Endothelial cell (in vitro differentiated cells): ENCODE measurements around the gene SLC24A5. TPM values are rescaled to one million over a fixed set of nuclear protein-coding genes. Genes with fewer than 3 reads are reported as not detected.

Source experiments
- DNase-seq: peaks from one replicate; pipeline ENCODE4 v3.0.0; 2021; ENCODE audit warnings: low spot score
- H3K27ac Mint-ChIP-seq: one replicate; pipeline ENCODE4 v1.8.0; 2021; ENCODE audit warnings: mixed read lengths, inconsistent platforms; ENCODE audit not compliant: unreplicated experiment
- H3K27me3 Mint-ChIP-seq: one replicate; pipeline ENCODE4 v1.8.0; 2021; ENCODE audit warnings: mild to moderate bottlenecking, moderate library complexity, mixed read lengths, inconsistent platforms; ENCODE audit not compliant: unreplicated experiment
- H3K36me3 Mint-ChIP-seq: one replicate; pipeline ENCODE4 v1.8.0; 2021; ENCODE audit warnings: mild to moderate bottlenecking, low read depth, mixed read lengths, inconsistent platforms; ENCODE audit not compliant: unreplicated experiment
- H3K4me1 Mint-ChIP-seq: one replicate; pipeline ENCODE4 v1.8.0; 2021; ENCODE audit warnings: mild to moderate bottlenecking, mixed read lengths, inconsistent platforms; ENCODE audit not compliant: unreplicated experiment
- H3K4me3 Mint-ChIP-seq: one replicate; pipeline ENCODE4 v1.8.0; 2021; ENCODE audit warnings: mild to moderate bottlenecking, mixed read lengths, inconsistent platforms; ENCODE audit not compliant: unreplicated experiment
- H3K9me3 Mint-ChIP-seq: one replicate; pipeline ENCODE4 v1.8.0; 2021; ENCODE audit warnings: mixed read lengths, inconsistent platforms; ENCODE audit not compliant: unreplicated experiment
- long read RNA-seq: library from polyadenylated mRNA; unstranded; transcript quantifications from one replicate; pipeline ENCODE4 v2.0.0, GENCODE V29; 2020; ENCODE audit not compliant: unreplicated experiment
- total RNA-seq: library from RNA; stranded (reverse); fragmentation: NEBNext Ultra II Directional; extraction: Animal tissue kit (Norgen Biotek cat#: 25700); gene quantifications from one replicate; pipeline ENCODE4 v1.2.1, GENCODE V29; 2021; ENCODE audit not compliant: unreplicated experiment
- TF ChIP-seq, protein P1 (sequence below): fragments of 200-600 bp; sonication (generic); IDR thresholded peaks from one replicate; pipeline ENCODE4 v1.5.0; 2021; ENCODE audit warnings: antibody characterized with exemption; ENCODE audit not compliant: unreplicated experiment

Gene SLC24A5
- total RNA-seq = not detected
- long read RNA-seq, partial matches to known transcripts = 0 of 1 reads
- long read RNA-seq, other reads (novel, unspliced or antisense) = 0 of 1 reads

GRCh38 chr15:48120745-48121144 is at the start of gene SLC24A5:
TSS of gene SLC24A5 (plus strand) at chr15:48120990. CDS start at chr15:48121045, 55 bp downstream.
- DNase-seq = no peak
- TF ChIP-seq, protein P1, sequence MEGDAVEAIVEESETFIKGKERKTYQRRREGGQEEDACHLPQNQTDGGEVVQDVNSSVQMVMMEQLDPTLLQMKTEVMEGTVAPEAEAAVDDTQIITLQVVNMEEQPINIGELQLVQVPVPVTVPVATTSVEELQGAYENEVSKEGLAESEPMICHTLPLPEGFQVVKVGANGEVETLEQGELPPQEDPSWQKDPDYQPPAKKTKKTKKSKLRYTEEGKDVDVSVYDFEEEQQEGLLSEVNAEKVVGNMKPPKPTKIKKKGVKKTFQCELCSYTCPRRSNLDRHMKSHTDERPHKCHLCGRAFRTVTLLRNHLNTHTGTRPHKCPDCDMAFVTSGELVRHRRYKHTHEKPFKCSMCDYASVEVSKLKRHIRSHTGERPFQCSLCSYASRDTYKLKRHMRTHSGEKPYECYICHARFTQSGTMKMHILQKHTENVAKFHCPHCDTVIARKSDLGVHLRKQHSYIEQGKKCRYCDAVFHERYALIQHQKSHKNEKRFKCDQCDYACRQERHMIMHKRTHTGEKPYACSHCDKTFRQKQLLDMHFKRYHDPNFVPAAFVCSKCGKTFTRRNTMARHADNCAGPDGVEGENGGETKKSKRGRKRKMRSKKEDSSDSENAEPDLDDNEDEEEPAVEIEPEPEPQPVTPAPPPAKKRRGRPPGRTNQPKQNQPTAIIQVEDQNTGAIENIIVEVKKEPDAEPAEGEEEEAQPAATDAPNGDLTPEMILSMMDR = no peak
- Mint-ChIP-seq H3K9me3 (no peaks in the 10 kb centered on the region), H3K27me3 (no peaks in the 10 kb centered on the region), H3K27ac (no peak within 1 kb of the TSS), H3K36me3 (no peaks in the 10 kb centered on the region), H3K4me3 (no peak within 1 kb of the TSS), H3K4me1 (peaks cover 7% of the 10 kb centered on the region)

DNA sequence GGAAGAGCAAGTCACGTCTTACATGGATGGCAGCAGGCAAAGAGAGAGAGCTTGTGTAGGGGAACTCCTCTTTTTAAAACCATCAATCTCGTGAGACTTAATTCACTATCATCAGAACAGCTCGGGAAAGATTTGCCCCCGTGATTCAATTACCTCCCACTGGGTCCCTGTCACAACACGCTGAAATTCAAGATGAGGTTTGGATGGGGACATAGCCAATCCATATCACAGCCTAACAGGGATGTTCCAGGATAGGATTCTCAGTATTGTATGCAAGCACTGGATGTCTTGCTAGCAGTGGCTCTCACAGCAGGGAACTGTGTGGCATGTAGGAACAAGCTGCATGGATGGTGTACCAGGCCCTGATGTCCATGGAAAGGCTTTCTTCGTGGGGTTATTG is 47.8 kb upstream of the SLC24A5 start:
- Mint-ChIP-seq H3K36me3 (no peaks in the 10 kb centered on the region), H3K4me1 (no peaks in the 10 kb centered on the region), H3K4me3 (no peak overlapping the region), H3K27me3 (no peaks in the 10 kb centered on the region), H3K27ac (no peak overlapping the region), H3K9me3 (no peaks in the 10 kb centered on the region)
- TF ChIP-seq, protein P1 = no peak
- DNase-seq = no peak

GRCh38 chr15:48073881-48074280 is 46.9 kb upstream of the SLC24A5 start:
- H3K27ac Mint-ChIP-seq = no peak overlapping the region
- H3K4me3 Mint-ChIP-seq = no peak overlapping the region
- H3K36me3 Mint-ChIP-seq = no peaks in the 10 kb centered on the region
- no peaks in the 10 kb centered on the region for H3K4me1 Mint-ChIP-seq
- TF ChIP-seq, protein P1 = no peak
- H3K9me3 Mint-ChIP-seq = no peaks in the 10 kb centered on the region
- no peaks in the 10 kb centered on the region for H3K27me3 Mint-ChIP-seq
- DNase-seq = no peak

DNA sequence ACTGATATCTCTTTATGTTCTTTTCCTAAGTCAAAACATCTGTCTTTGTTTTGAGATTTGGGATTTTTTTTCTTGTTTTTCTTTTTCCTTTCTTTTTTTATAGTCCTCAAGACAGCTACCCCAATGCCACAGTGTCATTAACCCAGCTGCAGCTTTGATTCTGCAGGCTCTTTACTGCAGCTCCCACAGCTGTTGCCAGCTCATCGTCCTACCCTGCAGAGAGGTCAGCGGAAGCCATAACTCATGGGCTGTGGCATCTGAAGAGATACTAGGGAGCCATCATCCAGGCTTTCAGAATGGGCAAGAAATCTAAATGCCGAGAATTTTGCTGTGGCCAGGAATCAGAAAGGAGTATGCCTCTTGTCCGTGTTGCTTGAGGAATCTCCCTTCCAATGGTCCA is 44.3 kb upstream of the SLC24A5 start:
- Mint-ChIP-seq H3K9me3 (no peaks in the 10 kb centered on the region), H3K4me1 (no peaks in the 10 kb centered on the region), H3K27ac (no peak overlapping the region), H3K27me3 (no peaks in the 10 kb centered on the region), H3K4me3 (no peak overlapping the region), H3K36me3 (no peaks in the 10 kb centered on the region)
- no peak for DNase-seq
- TF ChIP-seq, protein P1 = no peak

- H3K4me1 Mint-ChIP-seq = no peaks in the 10 kb centered on the region
- H3K27ac Mint-ChIP-seq = no peak overlapping the region
- no peaks in the 10 kb centered on the region for H3K9me3 Mint-ChIP-seq
- no peaks in the 10 kb centered on the region for H3K27me3 Mint-ChIP-seq
- no peak overlapping the region for H3K4me3 Mint-ChIP-seq
- no peaks in the 10 kb centered on the region for H3K36me3 Mint-ChIP-seq
- DNase-seq = no peak
- TF ChIP-seq, protein P1 = no peak
Measured at GRCh38 chr15:48077616-48078184, 43.1 kb upstream of the SLC24A5 start.
